Erythroblast (primary cell): ENCODE results near the gene SCG5.
A peak's percentile ranks its signal among the peaks of the same experiment; 100 is the strongest.

Experiments
- DNase-seq, 2 experiments: peaks; one replicate each; lab custom pipeline; 2025; lab: John Stamatoyannopoulos, UW
- GATA1 ChIP-seq: IDR thresholded peaks from 2 replicates; pipeline ENCODE4 v1.6.1; 2011; ENCODE audit warnings: low read depth, mild to moderate bottlenecking, control low read depth, low read length, moderate library complexity
- POLR2A ChIP-seq: IDR thresholded peaks from 2 replicates; pipeline ENCODE4 v1.6.1; 2011; ENCODE audit warnings: mild to moderate bottlenecking, low read length

The SCG5 gene

DNA sequence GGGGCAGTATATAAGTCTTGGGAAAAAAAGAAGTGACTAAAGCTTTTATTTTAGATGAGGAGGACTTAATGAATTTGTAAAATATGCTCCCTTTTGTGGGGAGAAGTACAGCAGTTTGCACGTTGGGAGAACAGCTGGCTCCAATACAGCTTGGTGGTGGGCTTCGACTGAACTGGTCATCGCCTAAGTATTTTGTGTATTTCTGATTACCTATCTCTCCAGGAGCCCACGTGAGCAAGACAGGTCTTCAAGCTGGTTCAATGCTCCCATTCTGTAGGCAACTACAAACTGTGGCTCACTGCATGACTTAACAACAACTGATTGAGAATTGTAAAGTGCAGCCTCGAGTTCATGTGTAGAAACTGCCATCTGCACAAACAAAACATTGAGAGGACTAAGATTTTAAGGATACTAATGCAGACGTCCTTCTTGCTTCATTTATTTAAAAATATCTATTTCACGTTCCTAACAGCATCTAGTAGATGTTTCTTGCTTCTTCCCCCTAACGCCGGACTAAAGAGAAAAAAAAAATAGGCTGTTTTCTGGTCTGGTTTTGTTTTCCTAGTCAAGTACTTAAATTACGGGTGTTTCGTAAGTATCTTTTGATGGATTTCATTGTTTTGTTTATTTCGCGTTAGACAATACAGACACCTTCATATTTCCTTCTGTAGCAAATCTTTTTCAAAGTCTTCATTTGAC is 74.9 kb downstream of the SCG5 start:
- DNase-seq = no peak
- no peak for TF ChIP-seq GATA1

DNA sequence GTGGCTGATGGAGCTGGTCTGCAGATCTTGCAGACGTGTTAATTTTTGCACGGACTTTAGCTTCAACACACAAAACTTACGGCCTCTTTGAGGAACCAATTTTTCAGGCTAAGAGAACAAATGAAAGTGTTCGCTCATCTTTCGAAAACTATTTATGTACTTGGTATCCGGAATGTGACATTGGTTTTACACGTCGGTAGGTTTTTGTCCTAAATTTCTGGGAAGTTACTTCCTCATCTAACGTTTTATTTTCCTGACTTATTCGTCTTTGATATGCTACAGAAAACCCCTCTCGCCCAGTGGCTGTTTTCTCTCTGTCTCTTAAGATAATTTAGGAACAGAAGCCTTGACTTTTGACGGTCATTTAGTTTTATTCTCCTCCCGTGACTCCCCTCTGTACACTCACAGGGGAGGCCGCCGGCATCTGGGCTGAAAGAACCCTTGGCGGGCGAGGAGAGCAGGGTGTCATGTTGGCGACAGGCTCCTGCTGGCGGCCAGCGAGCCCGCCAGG is 75.5 kb downstream of the SCG5 start:
- no peak for DNase-seq
- no peak for TF ChIP-seq GATA1
- no peak for TF ChIP-seq POLR2A

DNA sequence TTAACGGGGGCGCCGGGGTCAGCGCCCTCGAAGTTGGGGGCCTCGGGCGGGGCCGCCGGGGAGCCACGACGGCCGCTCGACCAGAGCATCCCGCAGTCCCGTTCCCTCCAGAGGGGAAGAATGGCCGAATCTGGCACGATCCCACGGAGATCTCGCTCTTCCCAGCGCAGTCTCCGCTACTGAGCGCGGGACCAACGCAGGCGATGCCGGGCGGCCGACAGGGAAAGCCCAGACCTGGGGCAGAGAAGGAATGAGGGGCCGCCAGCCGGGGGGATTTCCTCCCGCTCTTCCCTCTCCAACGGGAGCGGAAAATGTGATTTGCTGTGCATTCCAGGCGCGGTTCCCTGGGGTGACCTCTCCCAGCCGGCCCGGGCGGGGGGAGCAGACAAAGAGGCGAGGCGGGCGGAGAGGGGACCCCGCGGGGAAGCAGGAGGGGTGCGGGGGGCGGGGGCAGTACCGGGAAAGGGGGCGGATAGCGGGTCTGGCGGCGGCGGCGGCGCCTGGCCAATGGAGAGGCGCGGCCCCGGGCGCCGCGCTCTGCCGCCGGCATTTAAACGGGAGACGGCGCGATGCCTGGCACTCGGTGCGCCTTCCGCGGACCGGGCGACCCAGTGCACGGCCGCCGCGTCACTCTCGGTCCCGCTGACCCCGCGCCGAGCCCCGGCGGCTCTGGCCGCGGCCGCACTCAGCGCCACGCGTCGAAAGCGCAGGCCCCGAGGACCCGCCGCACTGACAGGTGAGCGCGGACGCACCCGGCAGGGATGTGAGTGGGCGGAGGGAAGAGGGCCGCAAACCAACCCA is 76.1 kb downstream of the SCG5 start, which contains the start of gene GREM1:
TSS of gene GREM1 (plus strand) at position 579 of the 801 bp plus-strand sequence. CDS start 12,687 bp downstream, outside the sequence.
- DNase-seq = no peak
- no peak for TF ChIP-seq GATA1
- no peak for TF ChIP-seq POLR2A

DNA sequence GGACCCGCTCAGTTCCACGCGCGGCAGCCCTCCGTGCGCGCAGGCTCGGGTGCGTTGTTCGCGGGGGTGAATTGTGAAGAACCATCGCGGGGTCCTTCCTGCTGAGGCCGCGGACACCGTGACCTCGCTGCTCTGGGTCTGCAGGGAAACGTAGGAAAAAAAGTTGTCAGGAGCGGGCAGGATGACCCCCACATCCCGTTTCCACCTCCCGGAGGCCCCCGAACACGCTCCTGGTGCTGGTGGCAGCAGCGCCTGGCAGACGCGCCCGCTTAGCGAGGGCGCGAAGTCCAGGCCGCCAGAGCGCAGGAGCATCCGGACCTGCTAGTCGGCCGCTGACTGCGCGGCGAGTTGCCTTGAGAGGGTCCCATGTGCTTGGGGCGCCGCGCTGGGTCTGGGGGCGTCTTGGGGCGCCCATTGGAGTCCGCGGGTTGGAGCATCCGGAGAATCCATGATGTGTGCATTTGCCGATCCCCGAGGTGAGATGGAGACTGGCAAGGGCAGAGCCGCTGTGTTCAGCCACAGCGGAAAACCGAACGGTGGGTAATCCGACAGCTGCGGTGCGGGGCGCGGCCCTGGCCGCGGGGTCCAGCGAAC is 76.8 kb downstream of the SCG5 start:
- no peak for TF ChIP-seq GATA1
- no peak for TF ChIP-seq POLR2A
- no peak for DNase-seq

DNA sequence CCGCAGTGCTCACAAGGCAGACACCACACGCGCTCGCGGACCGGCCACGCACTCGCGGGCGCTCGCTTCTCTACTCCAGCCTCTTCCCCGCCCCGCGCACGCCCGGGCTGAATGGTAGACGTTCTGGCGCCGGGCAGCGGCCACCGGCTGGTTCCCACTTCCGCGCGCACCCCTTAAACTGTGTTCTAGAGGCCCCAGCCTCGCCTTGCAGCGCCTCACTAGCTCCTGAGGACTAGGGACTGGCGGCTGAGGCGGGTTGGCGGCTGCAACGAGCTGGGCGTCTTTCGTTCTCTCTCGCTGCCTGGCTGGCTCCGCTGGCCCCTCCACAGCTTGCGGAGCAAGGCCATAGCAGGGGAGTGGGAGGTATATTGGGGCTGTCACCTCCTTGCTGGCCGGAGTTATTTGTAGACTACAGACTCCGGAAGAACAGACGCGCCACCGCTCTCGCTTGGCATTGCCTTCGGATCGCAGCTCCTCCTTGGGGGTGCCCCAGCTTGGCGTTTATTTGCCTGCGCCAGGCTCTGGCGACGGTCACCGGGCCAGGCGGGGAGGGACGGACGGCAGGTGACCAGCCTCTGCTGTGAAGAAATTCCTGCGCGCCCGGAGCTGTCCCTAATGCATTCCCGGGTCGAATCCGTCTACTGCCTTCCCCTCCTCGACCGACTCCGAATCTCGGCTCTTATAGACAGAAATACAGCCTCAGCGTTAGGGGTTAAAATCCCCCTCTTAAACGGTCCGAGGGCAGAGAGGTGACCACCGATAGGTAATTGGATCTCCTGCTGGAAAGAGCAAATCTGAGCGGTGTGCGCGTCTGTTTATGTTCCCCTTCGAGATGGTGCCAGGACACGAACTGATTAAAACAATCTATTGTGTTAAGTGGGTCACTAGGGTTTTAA is 77.6 kb downstream of the SCG5 start:
- no peak for DNase-seq
- TF ChIP-seq POLR2A (no peak), GATA1 (no peak)

DNA sequence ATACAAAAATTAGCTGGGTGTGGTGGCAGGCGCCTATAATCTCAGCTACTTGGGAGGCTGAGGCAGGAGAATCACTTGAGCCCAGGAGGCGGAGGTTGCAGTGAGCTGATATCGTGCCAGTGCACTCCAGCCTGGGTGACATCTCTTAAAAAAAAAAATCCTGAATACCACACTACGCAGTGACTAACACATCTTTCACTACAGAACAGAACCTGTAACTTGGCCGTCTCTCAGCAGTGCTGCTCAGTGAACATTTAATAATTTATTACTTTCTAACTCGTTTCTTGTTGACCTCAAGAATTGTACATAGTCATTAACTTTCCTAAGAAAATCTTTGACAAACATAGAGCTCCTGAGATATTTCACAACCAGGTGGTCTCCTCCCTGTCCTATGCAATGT is 80.1 kb downstream of the SCG5 start:
- no peak for DNase-seq
- TF ChIP-seq GATA1 (no peak), POLR2A (no peak)

DNA sequence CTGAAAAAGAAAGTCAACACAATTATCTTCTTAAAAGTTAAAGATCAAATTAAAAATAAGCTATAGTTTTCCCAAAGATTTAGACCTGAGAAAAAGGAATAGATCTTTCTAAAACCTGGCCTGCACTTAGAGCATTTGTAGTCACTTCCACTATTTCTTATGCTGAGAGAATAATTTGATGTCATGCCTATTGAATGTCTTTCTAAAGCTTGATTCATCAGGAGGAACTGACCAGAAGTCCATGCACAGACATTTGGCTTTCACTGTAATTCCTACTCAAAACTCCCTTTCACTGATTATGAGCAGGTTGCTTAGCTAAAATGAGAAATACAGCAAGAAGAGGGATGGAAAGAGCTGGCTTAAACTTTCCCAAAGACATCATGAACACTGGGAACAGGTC is 80.6 kb downstream of the SCG5 start:
- TF ChIP-seq POLR2A (no peak), GATA1 (no peak)
- no peak for DNase-seq

DNA sequence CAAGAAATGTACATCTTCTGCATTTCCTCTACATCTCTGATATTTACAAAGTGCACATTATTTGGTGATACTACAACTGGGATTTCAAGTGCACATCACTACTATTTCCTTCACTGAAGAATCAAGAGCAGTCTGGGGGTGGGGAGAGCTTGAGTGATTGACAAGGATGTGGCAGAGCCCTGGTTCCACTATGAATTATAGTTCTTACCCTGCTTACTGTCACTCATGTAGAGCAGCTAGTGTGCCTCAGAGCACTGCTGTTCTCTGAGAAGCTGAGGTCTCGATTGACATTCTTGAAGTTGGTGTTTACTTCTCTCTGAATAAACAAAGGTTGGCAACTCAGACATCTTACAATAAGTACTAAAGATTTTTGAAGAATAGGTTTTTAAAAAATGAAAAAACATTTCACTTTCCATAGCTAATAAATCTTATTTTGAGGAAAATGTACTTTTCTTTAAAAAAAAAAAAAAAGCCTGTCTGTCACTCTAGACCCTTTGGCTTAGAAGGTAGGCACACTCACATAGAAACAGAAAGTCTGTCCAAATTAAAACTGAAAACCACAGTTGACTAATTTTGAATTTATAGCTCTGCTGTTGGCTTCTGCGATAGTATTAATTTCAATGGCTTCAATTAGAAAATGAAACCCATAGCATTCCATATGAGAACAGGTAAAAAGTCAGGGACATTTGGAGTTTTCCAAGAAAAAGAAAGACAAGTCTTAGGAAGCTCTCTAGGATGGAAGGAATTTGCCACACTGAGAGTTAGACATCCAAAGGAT is 81.8 kb downstream of the SCG5 start:
- no peak for TF ChIP-seq POLR2A
- TF ChIP-seq GATA1 = no peak
- DNase-seq = no peak

DNA sequence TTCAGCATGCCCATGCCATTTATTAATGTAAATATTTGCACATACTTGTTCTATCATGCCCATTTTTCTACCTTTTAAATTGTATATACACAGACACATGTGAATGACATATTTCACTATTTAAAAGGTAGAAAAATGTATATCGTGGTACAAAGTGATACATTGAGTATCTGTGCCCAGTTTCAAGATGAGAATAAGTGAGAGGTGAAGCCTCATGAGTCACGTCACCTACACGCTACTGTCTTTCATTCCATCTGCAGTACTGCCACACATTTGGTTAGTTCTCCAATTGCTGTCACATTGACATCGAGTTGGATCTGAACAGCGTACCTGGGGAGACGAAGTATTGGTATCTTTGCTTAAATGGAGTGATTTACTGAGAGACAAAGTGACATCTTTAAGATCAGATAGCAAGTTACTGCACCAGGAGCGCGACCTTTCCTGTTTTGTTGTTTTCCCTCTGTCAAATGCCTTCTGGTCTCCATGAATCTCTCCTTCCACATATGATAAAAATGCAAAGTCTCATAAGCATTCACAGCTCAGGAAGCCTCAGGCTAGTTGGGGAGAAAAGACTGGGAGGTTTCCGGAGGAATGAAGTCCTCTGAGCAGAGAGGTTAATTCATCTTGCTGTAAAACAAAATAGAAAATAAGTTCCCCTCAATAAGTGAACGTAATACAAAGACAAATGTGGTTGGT is 88.3 kb downstream of the SCG5 start:
- TF ChIP-seq POLR2A (no peak), GATA1 (no peak)
- no peak for DNase-seq

DNA sequence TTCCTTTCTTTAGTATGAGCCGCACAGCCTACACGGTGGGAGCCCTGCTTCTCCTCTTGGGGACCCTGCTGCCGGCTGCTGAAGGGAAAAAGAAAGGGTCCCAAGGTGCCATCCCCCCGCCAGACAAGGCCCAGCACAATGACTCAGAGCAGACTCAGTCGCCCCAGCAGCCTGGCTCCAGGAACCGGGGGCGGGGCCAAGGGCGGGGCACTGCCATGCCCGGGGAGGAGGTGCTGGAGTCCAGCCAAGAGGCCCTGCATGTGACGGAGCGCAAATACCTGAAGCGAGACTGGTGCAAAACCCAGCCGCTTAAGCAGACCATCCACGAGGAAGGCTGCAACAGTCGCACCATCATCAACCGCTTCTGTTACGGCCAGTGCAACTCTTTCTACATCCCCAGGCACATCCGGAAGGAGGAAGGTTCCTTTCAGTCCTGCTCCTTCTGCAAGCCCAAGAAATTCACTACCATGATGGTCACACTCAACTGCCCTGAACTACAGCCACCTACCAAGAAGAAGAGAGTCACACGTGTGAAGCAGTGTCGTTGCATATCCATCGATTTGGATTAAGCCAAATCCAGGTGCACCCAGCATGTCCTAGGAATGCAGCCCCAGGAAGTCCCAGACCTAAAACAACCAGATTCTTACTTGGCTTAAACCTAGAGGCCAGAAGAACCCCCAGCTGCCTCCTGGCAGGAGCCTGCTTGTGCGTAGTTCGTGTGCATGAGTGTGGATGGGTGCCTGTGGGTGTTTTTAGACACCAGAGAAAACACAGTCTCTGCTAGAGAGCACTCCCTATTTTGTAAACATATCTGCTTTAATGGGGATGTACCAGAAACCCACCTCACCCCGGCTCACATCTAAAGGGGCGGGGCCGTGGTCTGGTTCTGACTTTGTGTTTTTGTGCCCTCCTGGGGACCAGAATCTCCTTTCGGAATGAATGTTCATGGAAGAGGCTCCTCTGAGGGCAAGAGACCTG is 89.5 kb downstream of the SCG5 start:
- TF ChIP-seq POLR2A (no peak), GATA1 (no peak)
- peak; percentile 30 to 51 for DNase-seq
